ENCODE measurements around the gene ALOX5AP. TPM values are rescaled to one million over a fixed set of nuclear protein-coding genes. Genes with fewer than 3 reads are reported as not detected.

Gene ALOX5AP
- total and polyA plus RNA-seq, 9 of the 15 experiments (the other 6 are each of a cell fraction or from before 2014, with no cell fraction given) = 0.31 TPM; not detected in 8

DNA sequence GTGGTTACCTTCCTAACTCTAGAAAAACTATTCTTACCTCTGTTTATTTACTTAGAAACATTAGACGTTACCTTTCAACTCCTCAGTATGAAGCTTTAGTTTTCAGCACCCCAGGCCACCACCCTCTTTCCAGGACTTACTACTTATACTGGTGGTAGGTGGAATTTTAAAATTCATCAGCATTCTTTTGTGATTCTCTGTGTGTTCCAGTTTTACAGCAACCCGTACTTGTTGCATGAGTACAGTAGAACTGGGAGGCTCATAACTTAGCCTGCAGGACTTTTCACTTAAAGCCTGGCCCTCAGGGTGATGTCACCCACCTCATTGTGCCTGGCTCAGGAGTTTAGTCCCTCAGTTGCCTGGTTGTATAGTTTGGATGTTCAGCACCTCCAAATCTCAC lies 49.4 kb upstream of the ALOX5AP start:
- in situ Hi-C loops (cut with MboI) = no loop called here
- ATAC-seq = no peak
- 3% methylated on average over 2 of the region's 2 CpGs for WGBS (ENCODE audit: insufficient coverage, low coverage, missing lambda C conversion rate)

More for the DNA sequence above, 49.4 kb upstream of the ALOX5AP start:
- no peaks in the 10 kb centered on the region for H3K9me1 ChIP-seq (ENCODE audit: control insufficient read depth, insufficient read depth, low read length)
- peaks cover 0 to 4% of the 10 kb centered on the region in 2 experiments; a peak in 3 of 5 replicates for H3K4me1 ChIP-seq (replicated peaks in 1 of 2; ENCODE audit: control insufficient read depth in 2 of 2, insufficient read depth in 2 of 2, low read length in 2 of 2)
- FAIRE-seq = no peak
- H3K27me3 ChIP-seq (ENCODE audit: control insufficient read depth in 2 of 2, insufficient read depth in 2 of 2, low read length in 2 of 2) = peaks cover 4 to 11% of the 10 kb centered on the region in 2 experiments; a peak in 3 of 5 replicates
- H3K27ac ChIP-seq (ENCODE audit: extremely low read depth, low read depth, low read length) = no peak overlapping the region; the same call in 2 of the 3 replicates
- ChIA-PET CTCF (ENCODE audit: low intra/inter-chr PET ratio) (no interaction called here), POLR2A (no interaction called here)
- H3K36me3 ChIP-seq (ENCODE audit: control insufficient read depth, insufficient read depth, low read length) = no peaks in the 10 kb centered on the region
- H3K9me3 ChIP-seq (replicated peaks; ENCODE audit: control insufficient read depth, insufficient read depth, low read depth, low read length) = no peaks in the 10 kb centered on the region
- no peaks in the 10 kb centered on the region for H3K79me2 ChIP-seq (ENCODE audit: control insufficient read depth, insufficient read depth, low read length)
- no peak overlapping the region for H3K9ac ChIP-seq (ENCODE audit: insufficient read depth in 1 of 2, low read depth in 2 of 2, low read length in 2 of 2)
- H4K20me1 ChIP-seq (replicated peaks; ENCODE audit: control insufficient read depth, insufficient read depth, low read length) = no peaks in the 10 kb centered on the region
- BruUV-seq (replicated peaks) = no TSS peak
- H2AFZ ChIP-seq (ENCODE audit: low read depth, low read length) = no peak overlapping the region
- DNase-seq (ENCODE audit: extremely low read depth in 1 of 4, low spot score in 3 of 4) = no peak
- intact Hi-C loops (cut with micrococcal nuclease) = no loop called here
- TF ChIP-seq ZNF830 (CRISPR knock-in tag; IDR thresholded peaks at IDR 0.05) = no peak
- TF ChIP-seq, protein P1, sequence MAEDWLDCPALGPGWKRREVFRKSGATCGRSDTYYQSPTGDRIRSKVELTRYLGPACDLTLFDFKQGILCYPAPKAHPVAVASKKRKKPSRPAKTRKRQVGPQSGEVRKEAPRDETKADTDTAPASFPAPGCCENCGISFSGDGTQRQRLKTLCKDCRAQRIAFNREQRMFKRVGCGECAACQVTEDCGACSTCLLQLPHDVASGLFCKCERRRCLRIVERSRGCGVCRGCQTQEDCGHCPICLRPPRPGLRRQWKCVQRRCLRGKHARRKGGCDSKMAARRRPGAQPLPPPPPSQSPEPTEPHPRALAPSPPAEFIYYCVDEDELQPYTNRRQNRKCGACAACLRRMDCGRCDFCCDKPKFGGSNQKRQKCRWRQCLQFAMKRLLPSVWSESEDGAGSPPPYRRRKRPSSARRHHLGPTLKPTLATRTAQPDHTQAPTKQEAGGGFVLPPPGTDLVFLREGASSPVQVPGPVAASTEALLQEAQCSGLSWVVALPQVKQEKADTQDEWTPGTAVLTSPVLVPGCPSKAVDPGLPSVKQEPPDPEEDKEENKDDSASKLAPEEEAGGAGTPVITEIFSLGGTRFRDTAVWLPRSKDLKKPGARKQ (CRISPR knock-in tag; IDR thresholded peaks at IDR 0.05) = no peak
- no peak for TF ChIP-seq JUND (IDR thresholded peaks at IDR 0.05; ENCODE audit: borderline replicate concordance, low read depth, low read length)
- TF ChIP-seq JUND (tag; IDR thresholded peaks at IDR 0.05; ENCODE audit: borderline replicate concordance, low read depth, low read length) = no peak
- no peak for TF ChIP-seq E2F5 (CRISPR knock-in tag; IDR thresholded peaks at IDR 0.05)
- TF ChIP-seq KLF13 (tag; IDR thresholded peaks at IDR 0.05; ENCODE audit: borderline replicate concordance, low read depth) = no peak
- no peak for TF ChIP-seq REST (IDR thresholded peaks at IDR 0.05; ENCODE audit: borderline replicate concordance)
- no peak for TF ChIP-seq REST (CRISPR knock-in tag; IDR thresholded peaks at IDR 0.05; ENCODE audit: low read depth)
- no peak for TF ChIP-seq SRSF9 (IDR thresholded peaks at IDR 0.05; ENCODE audit: borderline replicate concordance, low read depth, low read length)
- no peak overlapping the region for H3K4me3 ChIP-seq
- no peak overlapping the region for H3K4me2 ChIP-seq (ENCODE audit: insufficient read depth, low read length)

All from K562 (cell line).